ENCODE results near the gene RPL35. TPM values are rescaled to one million over a fixed set of nuclear protein-coding genes. Genes with fewer than 3 reads are reported as not detected.

RPL35 gene
- total RNA-seq, 1 donor from 2014 or later = 2,732 TPM

GRCh38 chr9:124863371-124863871, 1.7 kb upstream of the RPL35 start:
- Histone ChIP-seq H3K9me3 (ENCODE audit: control insufficient read depth in 3 of 3, low read length in 3 of 3) (no peaks in the 10 kb centered on the region), H3K27me3 (ENCODE audit: control insufficient read depth in 3 of 3, insufficient read depth in 3 of 3, low read length in 3 of 3) (no peaks in the 10 kb centered on the region), H3K4me1 (ENCODE audit: control insufficient read depth in 3 of 3, insufficient read depth in 3 of 3, low read length in 3 of 3) (peaks cover 31 to 55% (median 40%) of the 10 kb centered on the region in 3 donors), H3K27ac (ENCODE audit: low read depth, low read length) (peak overlapping the region; percentile 43), H3K4me3 (ENCODE audit: low read length in 3 of 3) (peak overlapping the region in 1 of 3 donors; percentile 15), H3K9ac (ENCODE audit: low read depth in 1 of 3, low read length in 3 of 3) (peak overlapping the region in 2 of 3 donors; percentile 22 to 58), H3K36me3 (ENCODE audit: control insufficient read depth in 3 of 3, insufficient read depth in 3 of 3, low read length in 3 of 3) (peaks cover 21 to 23% (median 22%) of the 10 kb centered on the region in 3 donors)

GRCh38 chr9:124860582-124861341, 995 bp downstream of the RPL35 start:
- Histone ChIP-seq H3K4me3 (ENCODE audit: low read length in 3 of 3) (peak overlapping the region; percentile 69 to 98 (median 97)), H3K27ac (ENCODE audit: low read depth, low read length) (peak overlapping the region; percentile 91), H3K27me3 (ENCODE audit: control insufficient read depth in 3 of 3, insufficient read depth in 3 of 3, low read length in 3 of 3) (no peaks in the 10 kb centered on the region), H3K9me3 (ENCODE audit: control insufficient read depth in 3 of 3, low read length in 3 of 3) (no peaks in the 10 kb centered on the region), H3K4me1 (ENCODE audit: control insufficient read depth in 3 of 3, insufficient read depth in 3 of 3, low read length in 3 of 3) (peaks cover 29 to 46% (median 33%) of the 10 kb centered on the region in 3 donors), H3K36me3 (ENCODE audit: control insufficient read depth in 3 of 3, insufficient read depth in 3 of 3, low read length in 3 of 3) (peaks cover 40 to 43% (median 40%) of the 10 kb centered on the region in 3 donors), H3K9ac (ENCODE audit: low read depth in 1 of 3, low read length in 3 of 3) (peak overlapping the region; percentile 90 to 98 (median 92))

- H3K9me3 ChIP-seq (ENCODE audit: control insufficient read depth in 3 of 3, low read length in 3 of 3) = no peaks in the 10 kb centered on the region
- H3K4me3 ChIP-seq (ENCODE audit: low read length in 3 of 3) = peak overlapping the region; percentile 6 to 97 (median 69)
- no peaks in the 10 kb centered on the region for H3K27me3 ChIP-seq (ENCODE audit: control insufficient read depth in 3 of 3, insufficient read depth in 3 of 3, low read length in 3 of 3)
- peaks cover 40 to 43% (median 40%) of the 10 kb centered on the region in 3 donors for H3K36me3 ChIP-seq (ENCODE audit: control insufficient read depth in 3 of 3, insufficient read depth in 3 of 3, low read length in 3 of 3)
- H3K27ac ChIP-seq (ENCODE audit: low read depth, low read length) = no peak overlapping the region
- peaks cover 29 to 46% (median 33%) of the 10 kb centered on the region in 3 donors for H3K4me1 ChIP-seq (ENCODE audit: control insufficient read depth in 3 of 3, insufficient read depth in 3 of 3, low read length in 3 of 3)
- peak overlapping the region; percentile 90 to 98 (median 92) for H3K9ac ChIP-seq (ENCODE audit: low read depth in 1 of 3, low read length in 3 of 3)
These were observed 1.8 kb downstream of the RPL35 start for GRCh38 chr9:124859803-124860581.

DNA sequence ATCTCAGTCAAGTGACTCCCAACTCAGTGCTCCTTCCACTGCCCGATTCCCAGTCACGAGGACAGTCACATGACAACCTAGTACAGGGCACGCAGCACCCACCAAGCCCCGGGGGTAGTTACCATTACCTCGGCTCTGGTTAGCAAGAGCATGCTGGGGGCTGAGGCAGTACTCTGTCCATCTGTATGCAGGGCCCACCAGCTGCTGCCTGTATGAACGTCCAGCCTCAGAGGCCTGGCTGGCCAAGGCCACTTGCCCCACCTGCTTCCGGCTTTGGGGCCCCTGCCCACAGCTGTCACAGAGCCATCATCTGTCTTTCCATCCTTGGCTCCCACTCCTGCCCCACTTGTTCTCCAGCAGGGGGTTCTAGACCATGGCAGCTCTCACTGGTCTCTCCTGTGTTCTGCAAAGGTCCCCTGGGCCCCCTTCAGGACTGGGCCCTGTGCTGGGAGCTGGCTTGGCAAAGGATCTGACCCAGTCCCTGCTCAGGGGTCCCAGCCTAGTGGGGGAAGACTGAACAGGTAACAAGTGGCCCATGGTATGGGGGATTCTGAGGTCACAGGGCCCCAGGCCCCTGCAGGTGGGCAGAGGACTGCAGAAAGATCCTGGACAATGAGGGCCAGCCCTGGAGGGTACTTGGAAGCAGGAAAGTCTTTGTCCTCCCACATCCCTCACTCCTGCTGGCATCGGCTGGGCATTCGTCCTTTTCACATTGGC, 3.3 kb downstream of the RPL35 start:
- Histone ChIP-seq H3K27ac (ENCODE audit: low read depth, low read length) (no peak overlapping the region), H3K9ac (ENCODE audit: low read depth in 1 of 3, low read length in 3 of 3) (peak overlapping the region; percentile 52 to 98 (median 92)), H3K4me3 (ENCODE audit: low read length in 3 of 3) (no peak overlapping the region), H3K9me3 (ENCODE audit: control insufficient read depth in 3 of 3, low read length in 3 of 3) (no peaks in the 10 kb centered on the region), H3K4me1 (ENCODE audit: control insufficient read depth in 3 of 3, insufficient read depth in 3 of 3, low read length in 3 of 3) (peaks cover 29 to 48% (median 32%) of the 10 kb centered on the region in 3 donors), H3K36me3 (ENCODE audit: control insufficient read depth in 3 of 3, insufficient read depth in 3 of 3, low read length in 3 of 3) (peaks cover 40 to 43% (median 40%) of the 10 kb centered on the region in 3 donors), H3K27me3 (ENCODE audit: control insufficient read depth in 3 of 3, insufficient read depth in 3 of 3, low read length in 3 of 3) (no peaks in the 10 kb centered on the region)

DNA sequence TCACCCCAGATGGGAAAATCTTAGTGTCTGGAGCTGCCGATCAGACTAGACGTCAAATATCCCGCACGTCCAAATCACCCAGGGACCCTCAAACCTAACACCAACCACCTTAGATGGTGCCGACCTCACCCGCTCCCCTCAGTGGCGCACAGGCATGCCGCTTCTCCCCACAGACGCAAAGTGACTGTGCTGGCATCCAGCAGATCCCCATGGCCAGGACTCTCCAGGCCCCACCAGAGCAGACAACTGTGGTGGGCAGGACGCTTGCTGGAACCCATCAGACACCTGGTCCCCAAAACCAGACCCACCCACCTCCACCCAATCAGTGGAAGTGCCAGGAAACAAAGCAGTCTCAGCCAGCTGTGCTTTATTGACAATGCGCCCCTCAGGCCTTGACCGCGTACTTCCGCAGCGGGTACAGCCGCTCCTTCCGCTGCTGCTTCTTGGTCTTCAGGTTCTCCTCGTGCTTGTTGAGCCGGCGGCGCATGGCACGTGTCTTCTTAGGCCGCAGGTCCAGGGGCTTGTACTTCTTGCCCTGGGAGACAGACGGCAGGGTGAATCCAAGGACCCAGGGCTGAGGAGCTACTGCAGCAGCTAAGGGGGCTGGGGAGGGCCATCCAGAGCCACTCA, 4.1 kb downstream of the RPL35 start:
- Histone ChIP-seq H3K27me3 (ENCODE audit: control insufficient read depth in 3 of 3, insufficient read depth in 3 of 3, low read length in 3 of 3) (no peaks in the 10 kb centered on the region), H3K36me3 (ENCODE audit: control insufficient read depth in 3 of 3, insufficient read depth in 3 of 3, low read length in 3 of 3) (peaks cover 40 to 43% (median 40%) of the 10 kb centered on the region in 3 donors), H3K4me1 (ENCODE audit: control insufficient read depth in 3 of 3, insufficient read depth in 3 of 3, low read length in 3 of 3) (peaks cover 32 to 56% (median 35%) of the 10 kb centered on the region in 3 donors), H3K9ac (ENCODE audit: low read depth in 1 of 3, low read length in 3 of 3) (peak overlapping the region in 1 of 3 donors; percentile 1), H3K9me3 (ENCODE audit: control insufficient read depth in 3 of 3, low read length in 3 of 3) (no peaks in the 10 kb centered on the region), H3K4me3 (ENCODE audit: low read length in 3 of 3) (no peak overlapping the region), H3K27ac (ENCODE audit: low read depth, low read length) (no peak overlapping the region)

- Histone ChIP-seq H3K27me3 (ENCODE audit: control insufficient read depth in 3 of 3, insufficient read depth in 3 of 3, low read length in 3 of 3) (no peaks in the 10 kb centered on the region), H3K9me3 (ENCODE audit: control insufficient read depth in 3 of 3, low read length in 3 of 3) (no peaks in the 10 kb centered on the region), H3K36me3 (ENCODE audit: control insufficient read depth in 3 of 3, insufficient read depth in 3 of 3, low read length in 3 of 3) (peaks cover 40 to 43% (median 40%) of the 10 kb centered on the region in 3 donors), H3K27ac (ENCODE audit: low read depth, low read length) (no peak overlapping the region), H3K4me1 (ENCODE audit: control insufficient read depth in 3 of 3, insufficient read depth in 3 of 3, low read length in 3 of 3) (peaks cover 45 to 57% (median 46%) of the 10 kb centered on the region in 3 donors), H3K4me3 (ENCODE audit: low read length in 3 of 3) (no peak overlapping the region), H3K9ac (ENCODE audit: low read depth in 1 of 3, low read length in 3 of 3) (no peak overlapping the region)
These were observed 5.6 kb downstream of the RPL35 start for GRCh38 chr9:124855944-124856765.

DNA sequence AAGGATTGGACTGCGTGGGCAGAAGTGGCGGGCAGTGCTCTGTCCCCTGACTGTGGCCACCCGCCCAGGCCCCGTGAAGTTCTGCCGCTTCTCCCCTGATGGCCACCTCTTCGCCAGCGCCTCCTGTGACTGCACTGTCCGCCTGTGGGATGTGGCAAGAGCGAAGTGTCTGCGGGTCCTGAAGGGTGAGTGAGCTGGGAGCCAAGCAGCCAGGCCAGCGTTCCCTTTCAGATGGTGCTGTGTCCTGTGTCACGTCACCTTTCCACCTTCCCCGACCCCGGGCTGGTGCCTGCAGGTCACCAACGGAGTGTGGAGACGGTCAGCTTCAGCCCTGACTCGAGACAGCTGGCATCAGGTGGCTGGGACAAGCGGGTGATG, 6.2 kb downstream of the RPL35 start:
- Histone ChIP-seq H3K9me3 (ENCODE audit: control insufficient read depth in 3 of 3, low read length in 3 of 3) (no peaks in the 10 kb centered on the region), H3K4me3 (ENCODE audit: low read length in 3 of 3) (no peak overlapping the region), H3K4me1 (ENCODE audit: control insufficient read depth in 3 of 3, insufficient read depth in 3 of 3, low read length in 3 of 3) (peaks cover 40 to 51% (median 43%) of the 10 kb centered on the region in 3 donors), H3K27me3 (ENCODE audit: control insufficient read depth in 3 of 3, insufficient read depth in 3 of 3, low read length in 3 of 3) (no peaks in the 10 kb centered on the region), H3K9ac (ENCODE audit: low read depth in 1 of 3, low read length in 3 of 3) (no peak overlapping the region), H3K27ac (ENCODE audit: low read depth, low read length) (no peak overlapping the region), H3K36me3 (ENCODE audit: control insufficient read depth in 3 of 3, insufficient read depth in 3 of 3, low read length in 3 of 3) (peaks cover 37 to 41% (median 38%) of the 10 kb centered on the region in 3 donors)

DNA sequence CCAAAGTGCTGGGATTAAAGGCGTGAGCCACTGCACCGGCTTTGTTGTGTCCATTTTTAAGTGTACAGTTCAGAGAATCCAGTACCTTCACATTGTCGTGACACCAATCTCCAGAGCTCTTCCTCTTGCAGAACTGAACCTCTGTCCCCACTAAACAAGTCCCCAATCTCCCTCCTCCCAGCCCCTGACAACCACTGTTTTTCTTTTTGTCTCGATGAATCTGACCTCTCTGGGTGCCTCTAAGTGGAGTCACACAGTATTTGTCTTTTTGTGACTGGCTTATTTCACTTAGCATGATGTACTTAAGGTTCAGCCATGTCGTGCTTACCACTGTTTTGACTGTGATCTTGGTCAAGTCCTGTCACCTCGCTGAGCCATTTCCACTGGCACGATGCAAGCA, 6.9 kb downstream of the RPL35 start:
- no peak overlapping the region for H3K27ac ChIP-seq (ENCODE audit: low read depth, low read length)
- H3K27me3 ChIP-seq (ENCODE audit: control insufficient read depth in 3 of 3, insufficient read depth in 3 of 3, low read length in 3 of 3) = no peaks in the 10 kb centered on the region
- no peaks in the 10 kb centered on the region for H3K9me3 ChIP-seq (ENCODE audit: control insufficient read depth in 3 of 3, low read length in 3 of 3)
- no peak overlapping the region for H3K9ac ChIP-seq (ENCODE audit: low read depth in 1 of 3, low read length in 3 of 3)
- H3K4me1 ChIP-seq (ENCODE audit: control insufficient read depth in 3 of 3, insufficient read depth in 3 of 3, low read length in 3 of 3) = peaks cover 33 to 44% (median 40%) of the 10 kb centered on the region in 3 donors
- H3K36me3 ChIP-seq (ENCODE audit: control insufficient read depth in 3 of 3, insufficient read depth in 3 of 3, low read length in 3 of 3) = peaks cover 30 to 34% (median 31%) of the 10 kb centered on the region in 3 donors
- H3K4me3 ChIP-seq (ENCODE audit: low read length in 3 of 3) = no peak overlapping the region
